Muscle of arm (tissue), 12 donors: ENCODE measurements around the gene ATG16L1. TPM values are rescaled to one million over a fixed set of nuclear protein-coding genes. Genes with fewer than 3 reads are reported as not detected.

Source experiments
- DNase-seq: peaks from one replicate; pipeline ENCODE4 v3.0.0-alpha.2; 2013
- polyA plus RNA-seq, 12 donors: library from polyadenylated mRNA; unstranded; fragments of 120-200 nt; gene quantifications; one replicate each; pipeline ENCODE4 v1.2.1, GENCODE V29; 2013; ENCODE audit not compliant: insufficient read length in 12 of 12

The ATG16L1 gene
- polyA plus RNA-seq, 12 donors: 7.8 to 19.6 (median 16.7) TPM; not detected in 1

GRCh38 chr2:233288663-233289062, 37.2 kb downstream of the ATG16L1 start:
- no peak for DNase-seq

DNA sequence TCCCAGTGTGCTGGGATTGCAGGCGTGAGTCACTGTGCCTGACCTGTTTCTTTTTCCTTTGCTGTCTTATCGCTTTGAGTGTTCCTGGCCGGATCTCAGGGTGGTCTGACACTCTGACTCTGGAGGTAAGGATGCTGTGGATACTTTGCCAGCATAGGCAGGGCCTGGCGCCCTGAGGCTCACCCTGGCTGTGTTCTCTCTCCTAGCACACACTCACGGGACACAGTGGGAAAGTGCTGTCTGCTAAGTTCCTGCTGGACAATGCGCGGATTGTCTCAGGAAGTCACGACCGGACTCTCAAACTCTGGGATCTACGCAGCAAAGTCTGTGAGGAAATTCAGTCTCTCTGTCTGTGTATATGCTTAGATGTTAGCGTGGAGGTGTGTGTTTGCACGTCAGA, 38.2 kb downstream of the ATG16L1 start:
- no peak for DNase-seq

- no peak for DNase-seq
These were observed 38.8 kb downstream of the ATG16L1 start for GRCh38 chr2:233290051-233290845.

DNA sequence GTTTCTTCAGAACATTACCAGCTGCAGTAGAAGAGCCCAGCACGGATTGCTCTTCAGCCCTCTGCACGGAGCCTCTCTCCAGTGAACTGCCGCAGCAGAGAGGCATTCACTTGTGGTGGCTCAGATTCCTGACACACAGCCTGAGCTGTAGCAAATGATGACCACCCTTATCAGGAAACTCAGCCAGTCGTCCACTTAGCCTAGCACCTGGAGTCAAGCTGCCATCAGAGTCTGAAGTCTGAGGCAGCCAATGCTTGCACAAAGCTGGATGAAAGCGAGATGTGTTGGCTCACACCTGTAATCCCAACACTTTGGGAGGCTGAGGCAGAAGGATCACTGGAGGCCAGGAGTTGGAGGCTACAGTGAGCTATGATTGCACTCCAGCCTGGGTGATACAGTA, 44.4 kb downstream of the ATG16L1 start:
- DNase-seq: no peak

GRCh38 chr2:233297076-233297475, 45.6 kb downstream of the ATG16L1 start:
- no peak for DNase-seq

DNA sequence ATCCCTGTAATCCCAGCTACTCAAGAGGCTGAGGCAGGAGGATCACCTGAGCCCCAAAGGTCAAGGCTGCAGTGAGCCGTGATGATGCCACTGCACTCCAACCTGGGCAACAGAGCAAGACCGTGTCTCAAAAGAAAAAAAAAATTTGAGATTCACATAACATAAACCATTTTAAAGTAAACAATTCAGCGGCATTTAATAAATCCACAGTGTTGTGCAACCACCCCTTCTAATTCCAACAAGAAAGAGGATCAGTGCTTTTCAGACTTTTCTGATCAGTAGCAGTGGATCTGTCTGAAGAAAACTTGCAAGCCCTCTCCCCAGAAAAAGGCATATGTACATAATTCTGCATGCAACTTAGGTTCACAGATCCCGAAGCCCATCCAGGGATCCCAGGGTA, 48.9 kb downstream of the ATG16L1 start:
- no peak for DNase-seq

DNA sequence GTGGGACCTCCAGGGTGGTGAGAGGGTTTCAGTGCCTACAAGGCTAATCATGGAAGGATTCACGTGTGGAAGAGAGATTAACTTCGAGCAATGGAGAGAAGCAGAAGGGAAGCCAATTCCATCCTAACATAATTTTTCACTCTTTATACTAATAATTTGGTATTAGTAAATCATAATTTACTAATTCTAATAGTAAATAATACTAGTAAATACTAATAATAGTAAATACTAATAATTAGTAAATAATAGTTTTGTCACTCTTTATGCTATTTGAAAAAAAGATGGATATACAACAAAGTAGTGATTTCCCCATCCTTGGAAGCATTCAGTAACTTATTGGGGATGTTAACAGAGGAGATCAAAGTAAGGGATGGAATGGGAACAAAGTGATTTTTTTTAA, 49.8 kb downstream of the ATG16L1 start:
- no peak for DNase-seq

DNA sequence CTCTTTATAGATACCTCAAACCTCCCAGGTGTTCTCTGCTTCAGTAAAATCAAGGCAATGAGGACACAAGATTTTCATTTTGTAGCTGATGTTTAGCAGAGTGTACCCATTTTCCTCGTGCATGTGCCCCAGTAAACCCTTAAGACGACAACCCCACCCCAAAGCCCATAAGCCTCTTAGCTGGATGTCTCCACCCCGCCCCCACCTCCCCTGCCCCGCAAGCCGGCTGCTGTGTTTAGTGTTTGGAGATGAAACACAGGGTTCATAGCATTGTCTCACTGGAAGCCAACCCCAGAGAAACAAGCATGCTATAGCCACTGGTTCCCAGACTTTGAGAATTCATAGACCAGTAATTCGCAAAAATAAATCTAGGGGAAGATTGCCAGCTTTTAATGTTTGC, 50.3 kb downstream of the ATG16L1 start:
- DNase-seq: no peak

DNA sequence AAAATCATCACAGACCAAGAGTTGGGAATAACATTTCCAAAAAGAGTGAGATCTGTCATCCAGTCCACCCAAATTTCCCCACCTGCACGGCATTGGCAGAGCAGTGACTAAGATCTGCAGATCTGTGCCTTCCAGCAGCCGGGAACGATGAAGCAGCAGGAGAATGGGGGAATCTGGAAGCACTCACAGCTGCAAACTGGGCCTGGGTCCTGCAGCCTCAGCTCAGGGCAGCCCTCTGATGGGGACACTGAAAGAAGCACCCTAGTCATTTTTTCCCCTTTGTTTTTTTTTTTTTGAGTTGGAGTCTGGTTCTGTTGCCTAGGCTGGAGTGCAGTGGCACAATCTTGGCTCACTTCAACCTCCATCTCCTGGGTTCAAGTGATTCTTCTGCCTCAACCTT, 51.8 kb downstream of the ATG16L1 start:
- DNase-seq: no peak

GRCh38 chr2:233307565-233307964, 56.1 kb downstream of the ATG16L1 start, which contains the start of gene SAG:
TSS of gene SAG (plus strand) at chr2:233307816. CDS start at chr2:233309190, 1,374 bp downstream.
- no peak for DNase-seq

GRCh38 chr2:233311241-233311926, 59.9 kb downstream of the ATG16L1 start:
- DNase-seq: no peak

- DNase-seq: no peak
These were observed 61.4 kb downstream of the ATG16L1 start for GRCh38 chr2:233312874-233313273.

- no peak for DNase-seq
These were observed 62.9 kb downstream of the ATG16L1 start for GRCh38 chr2:233314180-233314925.

DNA sequence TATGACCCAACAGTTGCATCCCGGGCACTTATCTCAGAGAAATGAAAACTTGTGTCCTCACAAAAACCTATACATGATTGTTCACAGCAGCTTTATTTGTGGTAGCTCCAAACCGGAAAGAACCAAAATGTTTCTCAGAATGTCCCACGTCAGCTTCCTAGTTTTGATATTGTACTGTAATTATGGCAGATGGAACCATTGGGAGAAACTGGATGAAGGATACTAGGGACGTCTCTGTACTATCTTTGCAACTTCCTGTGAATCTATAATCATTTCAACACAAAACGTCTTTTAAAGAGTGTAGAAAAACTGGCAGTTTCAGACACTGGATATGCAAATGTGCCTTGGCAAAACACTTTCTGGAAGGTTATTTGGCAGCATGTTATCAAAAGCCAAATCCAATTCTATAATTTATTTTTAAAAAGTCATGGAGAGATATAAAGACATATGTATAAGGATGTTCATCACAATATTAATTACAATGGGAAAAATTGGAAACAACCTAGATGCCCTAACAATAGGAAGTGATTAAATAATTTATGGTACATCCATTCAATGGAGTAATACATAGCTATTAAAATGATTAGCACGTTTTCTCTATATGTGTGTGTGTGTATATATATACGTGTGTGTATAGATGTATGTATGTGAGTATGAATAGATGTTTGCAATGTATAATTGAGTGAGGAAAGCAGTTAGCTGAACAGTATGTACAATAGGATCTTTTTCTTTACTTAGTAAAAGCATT, 65.9 kb downstream of the ATG16L1 start:
- no peak for DNase-seq

DNA sequence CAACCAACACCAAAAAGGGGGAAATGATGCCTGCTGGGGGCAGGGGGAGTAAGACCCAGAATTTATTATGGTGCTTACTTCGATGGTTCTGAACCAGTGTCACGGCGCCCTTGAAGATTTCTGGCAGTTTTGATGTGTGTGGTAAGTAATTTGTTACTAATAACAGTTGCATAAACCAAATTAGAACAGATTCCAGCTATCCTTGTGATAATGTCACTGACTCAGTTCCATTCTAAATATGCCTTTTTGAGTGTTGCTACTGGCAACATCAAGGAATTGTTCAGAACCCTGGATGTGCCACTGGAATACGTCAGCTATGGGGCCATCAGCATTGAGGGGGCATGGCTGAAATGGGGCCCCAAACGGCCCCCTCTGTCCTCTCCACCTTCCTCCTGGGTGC, 67.8 kb downstream of the ATG16L1 start:
- DNase-seq: no peak

DNA sequence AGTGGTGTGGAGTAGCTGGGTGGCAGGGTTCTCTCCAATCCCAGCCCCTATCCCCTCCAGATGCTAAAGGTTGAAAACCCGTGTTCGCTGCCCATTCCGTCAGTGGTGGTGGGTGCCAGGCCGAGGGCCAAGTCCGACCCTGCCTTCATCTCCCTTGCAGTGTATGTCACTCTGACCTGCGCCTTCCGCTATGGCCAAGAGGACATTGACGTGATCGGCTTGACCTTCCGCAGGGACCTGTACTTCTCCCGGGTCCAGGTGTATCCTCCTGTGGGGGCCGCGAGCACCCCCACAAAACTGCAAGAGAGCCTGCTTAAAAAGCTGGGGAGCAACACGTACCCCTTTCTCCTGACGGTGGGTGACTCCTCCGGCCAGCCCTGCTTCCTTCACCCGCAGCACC, 69.0 kb downstream of the ATG16L1 start:
- no peak for DNase-seq

GRCh38 chr2:233321166-233321565, 69.7 kb downstream of the ATG16L1 start:
- DNase-seq: no peak

DNA sequence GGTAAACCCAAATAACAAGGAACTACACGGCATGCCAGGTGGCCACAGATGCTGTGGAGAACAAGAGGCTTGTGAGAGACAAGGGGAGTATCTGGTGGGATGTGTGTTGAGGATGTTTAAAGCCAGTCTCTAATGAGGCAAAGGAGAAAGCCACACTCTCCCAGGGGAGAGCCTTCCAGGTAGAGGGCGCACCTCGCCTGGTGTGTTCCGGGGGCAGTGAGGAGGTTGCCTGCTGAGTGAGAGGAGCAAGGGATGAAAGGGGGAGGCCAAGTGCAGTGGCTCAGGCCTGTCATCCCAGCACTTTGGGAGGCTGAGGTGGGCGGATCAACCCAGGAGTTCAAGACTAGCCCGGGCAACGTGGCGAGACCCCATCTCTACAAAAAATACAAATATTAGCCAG, 72.4 kb downstream of the ATG16L1 start:
- no peak for DNase-seq

- DNase-seq: no peak
These were observed 73.8 kb downstream of the ATG16L1 start for GRCh38 chr2:233325256-233325655.

GRCh38 chr2:233325814-233326213, 74.3 kb downstream of the ATG16L1 start:
- no peak for DNase-seq

DNA sequence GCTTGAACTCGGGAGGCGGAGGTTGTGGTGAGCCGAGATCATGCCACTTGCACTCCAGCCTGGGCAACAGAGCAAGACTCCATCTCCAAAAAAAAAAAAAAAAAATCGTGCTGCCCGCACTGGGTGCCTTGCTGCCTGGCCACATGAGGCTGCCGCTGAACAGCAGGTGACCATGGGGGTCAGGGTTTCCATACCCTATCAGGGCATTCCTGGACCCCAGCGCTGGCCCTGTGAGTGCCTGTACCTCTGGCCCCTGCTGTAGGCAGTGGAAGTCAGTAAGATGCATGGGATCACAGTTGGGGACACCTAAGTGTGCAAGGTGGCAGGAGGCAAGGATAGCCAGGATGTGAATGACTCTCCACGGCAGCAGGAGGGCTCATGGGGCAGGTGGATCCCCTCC, 75.0 kb downstream of the ATG16L1 start:
- no peak for DNase-seq

GRCh38 chr2:233328922-233329321, 77.4 kb downstream of the ATG16L1 start:
- DNase-seq: no peak
